GM19035 (cell line): ENCODE data around the gene PDGFRB.

Experiments used
- ATAC-seq: cut with Tn5 transposase; IDR thresholded peaks from one replicate; pipeline ENCODE4 v1.9.1; 2021; ENCODE audit not compliant: unreplicated experiment

The PDGFRB gene

DNA sequence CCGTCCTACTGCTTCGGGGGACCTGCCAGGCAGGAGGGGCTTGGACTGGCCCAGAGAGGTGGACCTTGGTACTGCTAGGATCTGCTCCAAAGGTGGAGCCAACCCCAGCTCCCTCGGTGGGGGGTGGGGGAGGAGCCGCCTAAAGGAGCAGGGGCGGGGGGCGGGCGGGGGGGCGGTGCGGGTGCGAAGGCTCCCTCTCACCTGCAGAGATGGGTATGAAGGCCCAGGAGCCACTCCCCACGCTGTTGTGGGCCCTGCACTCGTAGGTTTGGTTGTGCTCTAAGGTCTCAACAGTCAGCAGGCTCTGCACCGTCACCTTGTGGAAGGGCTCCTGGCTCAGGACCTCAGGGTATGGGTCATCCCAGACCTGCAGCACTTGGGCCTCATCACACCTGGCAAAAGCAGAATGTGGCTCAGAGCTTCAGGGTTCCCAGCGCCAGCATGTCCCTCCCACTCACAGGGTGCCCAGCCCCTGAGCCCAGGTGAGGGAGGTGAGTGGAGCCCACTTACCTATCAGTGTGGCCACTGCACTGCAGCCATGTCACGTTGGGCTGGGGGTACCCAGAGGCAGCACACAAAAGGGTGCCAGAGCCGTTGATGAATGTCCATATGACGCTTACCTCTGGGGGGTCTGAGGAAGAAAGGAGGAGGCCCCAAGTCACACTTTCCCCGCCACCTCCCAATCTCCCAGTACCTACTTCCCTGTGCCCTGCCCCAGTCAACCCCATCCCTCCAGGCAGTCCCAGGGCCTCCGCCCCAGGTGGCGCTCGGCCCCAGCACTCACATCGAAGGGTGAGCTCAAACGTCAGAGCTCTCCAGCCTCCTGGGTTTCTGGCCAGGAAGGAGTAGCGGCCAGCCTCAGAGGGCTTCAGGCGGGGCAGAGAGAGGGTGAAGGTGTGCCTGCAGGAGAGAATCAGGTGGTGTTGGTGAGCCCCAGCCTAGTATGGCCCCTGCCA is 85.7 kb downstream of the PDGFRB start:
- no peak for ATAC-seq

DNA sequence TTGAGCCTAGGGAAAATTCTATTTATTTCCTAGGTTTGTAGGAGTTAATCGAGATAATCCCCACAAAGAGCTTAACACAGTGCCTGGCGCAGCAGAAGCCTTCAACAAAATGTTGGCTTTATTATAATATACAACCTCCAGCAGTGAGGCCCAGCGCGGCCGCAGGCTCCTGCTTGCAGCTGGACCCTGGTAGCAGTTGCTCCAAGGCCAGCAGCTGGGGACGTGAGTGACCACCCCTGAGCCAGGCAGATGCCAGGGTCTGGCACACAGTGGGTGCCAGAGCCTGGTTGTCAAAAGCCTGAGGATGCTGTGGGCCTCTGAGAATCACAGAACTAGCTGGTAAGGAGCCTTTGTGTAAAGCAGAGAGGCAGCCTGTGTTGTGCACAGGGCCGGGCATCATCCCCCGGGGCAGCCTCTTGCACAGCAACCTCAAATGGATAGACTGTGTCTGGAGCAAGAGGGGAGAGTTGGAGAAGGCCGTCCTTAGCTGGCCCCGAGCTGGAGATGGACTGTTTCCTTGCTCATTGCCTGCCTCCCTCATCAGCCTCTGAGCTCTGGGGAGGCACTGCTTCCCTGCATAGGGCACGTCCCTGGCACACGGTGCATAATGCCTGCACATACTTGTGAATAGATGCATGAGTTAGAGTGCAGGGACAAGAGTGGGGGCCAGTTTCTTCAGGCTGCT is 86.5 kb downstream of the PDGFRB start:
- ATAC-seq = no peak

DNA sequence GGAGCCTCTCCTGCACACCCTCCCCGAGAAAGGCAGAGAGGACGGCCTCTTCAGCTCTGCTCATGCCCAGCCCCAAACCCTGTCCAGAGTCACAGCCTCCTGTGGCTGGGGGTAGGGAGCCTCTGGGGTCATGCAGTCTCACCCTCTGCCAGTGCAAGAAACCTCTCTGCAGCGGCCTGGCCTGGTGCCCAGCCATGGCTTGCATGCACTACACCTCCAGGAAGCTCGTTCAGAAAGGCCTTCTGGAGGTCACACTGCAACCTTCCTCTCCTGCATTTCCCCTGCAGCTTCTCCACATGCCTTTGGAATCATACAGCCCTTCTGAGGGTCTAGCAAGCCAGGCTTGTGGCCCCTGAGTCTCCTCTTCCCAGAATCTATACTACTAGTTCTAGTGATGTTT is 87.2 kb downstream of the PDGFRB start:
- ATAC-seq = no peak

DNA sequence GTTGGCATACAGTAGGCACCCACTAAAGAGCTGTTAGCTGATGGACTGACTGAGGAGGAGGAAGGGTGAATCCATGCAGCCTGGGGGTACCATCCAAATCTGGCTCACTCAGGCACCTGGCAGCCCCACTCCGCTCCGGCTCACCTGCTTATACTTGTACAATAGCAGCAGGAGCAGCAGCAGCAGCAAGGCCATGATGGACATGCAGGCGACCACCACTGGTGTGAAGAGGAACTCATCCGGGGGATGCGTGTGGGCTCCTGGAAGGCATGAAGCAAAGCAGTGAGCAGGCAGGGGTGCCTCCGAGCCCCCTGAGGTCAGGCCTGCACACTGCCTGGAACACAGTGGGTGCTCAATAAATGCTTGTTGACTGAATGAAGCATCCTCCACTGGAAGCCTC is 87.6 kb downstream of the PDGFRB start:
- no peak for ATAC-seq

DNA sequence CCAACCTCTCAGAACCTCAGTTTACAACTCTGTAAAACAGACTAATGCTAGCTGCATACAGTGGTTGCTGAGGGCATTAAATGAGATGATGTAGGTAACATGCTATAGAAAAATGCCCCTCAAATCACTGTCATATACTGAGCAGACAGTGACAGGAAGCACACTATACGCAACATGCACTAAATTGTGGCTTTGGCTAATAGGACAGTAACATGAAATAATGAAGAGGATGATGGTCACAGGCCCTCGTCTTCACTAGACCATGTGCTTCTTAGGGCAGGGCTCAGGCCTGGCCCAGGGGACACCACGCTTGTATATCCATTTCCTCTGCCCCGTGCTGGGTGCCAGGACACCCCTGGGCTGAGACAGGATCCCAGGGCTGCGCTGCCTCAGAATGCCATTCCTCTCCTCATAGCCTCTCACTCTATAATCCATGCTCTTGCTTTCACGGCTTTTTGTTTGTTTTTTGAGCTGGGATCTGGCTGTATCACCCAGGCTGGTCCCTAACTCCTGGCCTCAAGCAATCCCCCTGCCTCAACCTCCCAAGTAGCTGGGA is 88.2 kb downstream of the PDGFRB start:
- ATAC-seq = no peak

DNA sequence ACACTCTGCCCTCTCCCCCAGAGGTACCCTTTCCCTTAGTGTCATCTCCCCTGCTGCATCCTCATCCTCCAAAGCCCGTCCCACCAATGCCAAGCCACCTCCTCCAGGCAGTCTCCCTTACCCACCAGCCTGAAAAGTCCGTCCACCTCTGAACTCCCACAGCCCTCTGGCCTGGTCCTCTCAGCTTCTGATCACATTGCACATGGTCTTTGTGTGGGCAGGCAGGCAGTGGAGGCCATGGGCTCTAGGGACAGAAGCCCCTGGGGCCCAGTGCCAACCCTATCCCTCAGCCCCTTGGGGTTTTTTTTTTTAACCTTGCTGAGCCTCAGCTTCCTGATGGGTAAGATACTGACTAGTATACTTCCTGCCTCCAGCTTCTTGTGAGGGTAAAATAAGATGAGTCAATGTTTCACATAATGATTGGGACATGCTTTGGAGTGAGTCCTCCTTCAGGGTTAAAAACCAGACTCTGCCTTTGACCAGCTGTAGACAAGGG is 88.7 kb downstream of the PDGFRB start:
- ATAC-seq = no peak

DNA sequence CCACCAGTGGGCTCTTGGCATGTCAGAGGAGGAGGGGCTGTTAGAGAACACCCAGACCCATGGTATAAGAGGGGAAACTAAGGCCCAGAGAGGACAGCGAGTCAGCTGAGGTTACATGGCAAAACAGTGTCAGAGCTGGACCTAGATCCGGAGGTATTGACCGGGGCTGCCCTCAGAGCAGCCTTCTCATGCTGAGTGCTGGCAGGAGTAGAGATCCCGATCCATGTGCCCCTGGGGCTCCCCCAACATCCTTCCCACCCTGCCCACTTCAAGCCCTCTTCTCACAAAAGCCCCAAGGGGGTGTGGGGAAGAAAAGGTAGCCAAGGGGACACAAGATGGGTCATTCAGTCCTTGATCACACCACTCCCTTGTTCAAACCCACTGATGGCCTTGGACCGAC is 89.2 kb downstream of the PDGFRB start:
- no peak for ATAC-seq

DNA sequence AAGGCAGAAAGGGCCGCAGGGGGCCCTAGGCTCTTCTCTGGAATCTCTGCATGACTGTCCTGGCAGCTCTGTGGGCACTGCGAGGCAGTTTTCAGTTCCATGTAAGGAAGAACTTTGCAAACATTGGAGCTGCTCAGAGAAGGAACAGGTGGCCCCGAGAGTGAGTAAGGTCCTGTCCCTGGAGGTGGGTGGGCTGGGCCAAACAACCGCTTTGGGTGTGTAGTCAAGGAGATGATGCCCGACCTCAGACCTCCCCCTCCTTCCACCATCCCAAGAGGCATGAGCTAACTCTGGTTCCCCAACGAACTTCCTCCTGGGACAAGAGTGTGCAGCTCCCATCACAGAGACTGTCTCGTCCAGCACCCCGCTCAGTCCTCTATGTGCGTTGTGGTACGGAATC is 89.8 kb downstream of the PDGFRB start:
- ATAC-seq = no peak

DNA sequence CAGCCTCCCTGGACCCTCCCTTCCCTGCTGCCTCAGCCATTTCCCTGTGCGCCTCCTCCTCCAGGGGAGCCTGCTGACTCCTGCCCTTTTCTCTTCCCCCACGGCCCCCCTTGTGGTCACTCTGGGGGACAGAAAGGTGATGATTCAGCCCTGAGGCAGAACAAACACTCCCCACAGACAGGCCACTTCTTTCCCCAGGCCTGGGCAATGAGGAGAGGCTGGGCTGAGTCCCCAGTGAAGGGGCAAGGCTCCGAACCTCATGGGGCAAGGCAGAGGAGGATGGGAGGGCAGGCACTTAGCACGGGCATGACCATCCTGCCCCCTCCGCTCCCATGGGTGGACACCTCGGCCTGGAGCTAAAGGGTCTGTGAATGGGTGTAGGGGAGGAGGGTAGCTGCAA is 90.3 kb downstream of the PDGFRB start:
- ATAC-seq = no peak

DNA sequence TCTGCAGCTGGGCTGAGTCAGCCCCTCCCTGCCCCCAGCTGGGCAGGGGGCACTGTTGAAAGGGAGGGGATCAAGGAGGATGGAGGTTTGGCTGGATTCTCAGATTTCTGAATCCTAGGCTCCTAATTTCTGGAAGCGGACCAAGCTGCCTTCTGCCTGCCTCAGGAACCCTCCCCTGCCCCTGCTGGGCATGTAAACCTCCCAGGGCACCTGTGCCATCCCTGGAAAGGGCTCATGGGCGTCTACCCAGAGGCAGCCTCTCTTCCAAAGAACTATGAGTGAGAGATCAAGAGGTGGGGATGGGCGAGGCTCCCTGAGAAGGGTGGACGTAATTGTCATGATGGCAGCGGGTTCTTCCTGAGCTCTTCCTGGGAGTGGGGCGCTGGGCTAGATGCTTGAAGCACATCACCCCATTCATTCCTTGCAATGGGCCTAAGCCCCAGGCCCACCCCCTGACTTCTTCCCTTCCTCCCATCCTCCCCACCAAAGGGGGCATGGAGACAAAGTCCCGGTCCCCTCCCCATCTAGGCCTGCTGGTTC is 90.9 kb downstream of the PDGFRB start:
- ATAC-seq = no peak
